Activated CD4-positive, alpha-beta T cell treated with anti-CD3 and anti-CD28 coated beads for 24 hours (primary cell): Measurements from ENCODE around the gene PLP2.

Experiments used
- DNase-seq, 2 donors: peaks; one replicate each; pipeline ENCODE4 v3.0.0-alpha.2; 2020; ENCODE audit warnings: low read depth in 2 of 2

Gene PLP2

DNA sequence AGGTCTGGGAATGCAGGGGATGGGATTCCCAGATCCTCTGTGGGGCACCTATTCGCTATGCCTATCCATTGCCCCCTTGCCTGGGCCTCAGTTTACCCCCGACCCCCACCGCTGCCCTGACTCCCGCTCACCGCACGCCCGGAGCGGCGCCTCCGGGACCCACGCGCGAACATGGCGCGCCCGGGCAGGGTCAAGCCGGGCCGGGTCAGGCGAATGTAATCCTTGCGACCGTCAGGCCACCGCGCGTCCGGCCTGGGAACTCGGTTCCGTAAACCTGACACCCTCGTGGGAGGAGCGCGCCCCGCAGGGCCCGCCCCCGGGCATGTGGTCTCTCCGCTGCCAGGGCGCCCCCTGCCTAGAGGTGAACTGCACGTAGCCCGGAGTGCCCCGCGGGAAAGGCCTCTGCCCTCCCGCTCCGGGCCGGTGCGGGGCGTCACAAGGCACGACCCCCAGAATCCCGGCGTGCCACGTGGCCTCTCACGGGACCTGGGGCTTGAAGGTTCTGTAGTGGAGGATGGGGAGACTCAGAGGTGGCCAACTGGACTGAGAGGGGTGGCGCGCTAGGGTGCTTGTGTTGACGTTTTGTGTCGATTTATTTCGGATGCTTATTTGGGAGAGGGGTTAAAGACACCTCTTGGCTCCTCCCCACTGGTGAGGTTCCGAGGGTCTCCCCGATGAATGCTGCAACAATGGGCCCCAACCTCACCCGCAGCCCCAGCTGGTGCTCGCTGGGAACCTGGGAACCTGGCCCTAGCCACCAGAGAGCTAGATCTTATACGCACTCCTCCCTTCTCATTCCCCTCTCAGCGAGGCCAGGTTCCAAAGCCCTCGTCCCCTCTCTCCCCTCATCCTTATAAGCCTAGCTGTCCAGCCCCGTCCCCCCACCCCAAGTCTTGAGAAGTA lies 14.7 kb downstream of the PLP2 start, which contains the start of gene PRICKLE3:
PRICKLE3 (minus strand) TSS at position 249 of the 903 bp plus-strand sequence; CDS start at position 173, 76 bp downstream.
- peak; percentile 47 to 60 for DNase-seq

DNA sequence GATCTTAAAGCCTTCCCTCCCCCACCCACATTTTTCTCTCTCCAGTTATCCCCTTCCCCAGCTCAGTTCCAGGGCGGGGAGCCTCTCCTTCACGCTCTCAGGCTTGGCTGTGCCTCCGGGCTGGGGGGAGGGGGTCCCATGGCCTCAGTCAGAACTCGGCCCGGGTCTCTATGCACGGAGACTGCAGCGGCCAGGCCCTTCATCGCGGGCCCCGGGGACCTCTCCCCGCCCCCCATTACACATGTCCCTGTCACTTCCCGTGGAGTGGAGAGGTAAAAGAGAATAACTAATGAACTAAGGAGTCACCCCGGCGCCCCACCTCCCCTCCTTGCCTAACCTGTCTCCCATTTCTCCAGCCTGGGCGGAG lies 15.3 kb downstream of the PLP2 start:
- DNase-seq, result no peak

DNA sequence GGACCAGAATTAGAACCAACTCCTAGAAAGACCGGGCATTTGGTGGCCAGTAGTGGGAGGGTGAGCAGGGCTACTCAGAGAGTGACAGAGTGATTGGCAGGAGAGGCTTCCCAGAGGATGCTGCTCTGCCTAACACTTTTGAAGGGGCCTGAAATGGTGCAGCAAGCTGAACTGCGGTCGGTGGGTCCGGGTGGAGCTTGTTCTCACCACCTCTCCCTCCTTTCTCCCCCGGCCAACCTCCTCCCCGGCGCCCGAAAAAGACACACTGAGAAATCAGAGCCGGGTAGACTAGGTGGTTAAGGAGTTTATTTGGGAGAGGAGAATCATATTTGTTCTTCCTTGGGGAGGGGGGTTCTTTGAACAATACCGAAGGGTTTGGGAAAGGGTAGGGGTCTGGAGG lies 15.8 kb downstream of the PLP2 start:
- no peak for DNase-seq

DNA sequence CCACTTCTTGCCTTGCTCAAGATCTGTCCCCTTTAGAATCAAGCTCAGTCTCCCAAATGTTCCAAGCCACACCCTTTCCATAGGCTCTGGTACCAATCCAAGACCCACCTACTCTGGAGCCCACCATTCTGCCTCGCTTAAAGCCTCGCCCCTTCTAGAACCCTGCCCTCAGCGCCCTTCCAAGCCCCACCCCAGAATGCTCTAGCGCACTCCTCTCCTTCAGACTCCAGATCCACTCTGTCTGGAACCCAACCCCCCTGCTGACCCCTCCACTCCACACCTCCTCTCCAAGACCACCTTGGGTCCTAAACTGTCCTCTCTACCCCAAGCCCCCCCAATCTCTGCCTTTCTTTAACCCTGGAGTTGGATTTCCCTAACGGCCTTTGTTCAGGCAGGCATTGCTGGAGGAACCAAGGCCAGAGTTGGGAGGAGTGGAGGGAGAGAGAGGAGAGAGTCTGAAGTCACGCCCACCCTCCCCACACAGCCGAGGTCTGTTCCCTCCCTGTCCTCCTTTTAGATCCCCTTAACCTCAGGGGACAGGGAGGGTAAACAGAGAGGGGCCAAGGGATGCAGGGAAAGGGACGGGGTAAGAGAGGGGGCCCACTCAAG lies 16.9 kb downstream of the PLP2 start:
- DNase-seq, result no peak

DNA sequence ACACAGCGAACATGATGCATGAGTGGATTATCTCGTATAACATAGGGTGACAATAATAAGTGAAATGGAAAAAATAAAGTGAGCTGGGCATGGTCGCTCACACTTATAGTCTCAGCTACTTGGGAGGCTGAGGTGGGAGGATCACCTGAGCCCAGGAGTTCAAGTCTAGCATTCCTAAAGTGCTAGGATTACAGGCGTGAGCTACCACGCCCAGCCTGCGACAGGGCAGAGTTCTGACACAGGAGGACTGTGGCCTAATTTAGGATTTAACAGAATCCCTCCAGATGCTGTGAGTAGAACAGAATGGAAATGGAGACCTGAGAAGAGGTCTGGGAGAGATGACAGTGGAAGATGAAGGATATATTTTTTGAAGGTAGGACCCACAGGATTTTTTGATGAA lies 17.9 kb downstream of the PLP2 start:
- DNase-seq, result no peak

DNA sequence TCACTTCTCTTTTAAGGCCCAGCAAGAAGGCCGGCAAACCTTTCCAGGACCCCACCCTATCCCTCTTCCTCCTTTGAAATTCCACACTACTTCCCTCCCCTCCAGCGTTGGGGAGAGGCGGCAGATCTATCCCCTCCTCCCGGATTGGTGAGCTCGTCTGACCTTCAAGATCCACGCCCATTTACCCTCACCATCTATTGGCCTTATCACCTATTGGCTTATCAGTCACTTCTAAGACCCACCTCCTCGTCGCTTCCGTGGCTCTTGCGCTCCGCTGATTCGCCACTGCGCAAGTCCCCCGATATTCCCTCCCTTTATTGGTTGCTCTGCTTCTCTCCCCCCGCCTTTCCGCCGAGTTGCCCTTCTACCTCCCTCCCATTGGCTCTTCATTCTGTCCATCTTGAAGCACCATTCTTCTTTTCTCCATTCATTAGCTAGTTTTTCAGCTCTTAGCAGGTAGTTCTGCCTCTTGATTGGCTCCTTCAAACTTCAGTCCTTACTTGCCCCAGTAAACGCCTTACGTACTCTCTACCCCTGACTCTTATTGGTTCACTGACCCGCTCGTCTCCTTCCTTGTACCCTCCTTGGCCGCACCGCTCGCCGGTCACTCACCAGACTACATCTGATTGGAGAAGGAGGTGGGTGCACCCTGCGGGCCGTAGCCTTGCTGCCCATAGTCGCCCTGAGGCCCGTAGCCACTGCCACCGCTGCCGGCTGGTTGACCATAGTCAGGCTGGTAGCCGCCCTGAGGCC lies 19.3 kb downstream of the PLP2 start:
- DNase-seq, result peak; percentile 54 to 73

DNA sequence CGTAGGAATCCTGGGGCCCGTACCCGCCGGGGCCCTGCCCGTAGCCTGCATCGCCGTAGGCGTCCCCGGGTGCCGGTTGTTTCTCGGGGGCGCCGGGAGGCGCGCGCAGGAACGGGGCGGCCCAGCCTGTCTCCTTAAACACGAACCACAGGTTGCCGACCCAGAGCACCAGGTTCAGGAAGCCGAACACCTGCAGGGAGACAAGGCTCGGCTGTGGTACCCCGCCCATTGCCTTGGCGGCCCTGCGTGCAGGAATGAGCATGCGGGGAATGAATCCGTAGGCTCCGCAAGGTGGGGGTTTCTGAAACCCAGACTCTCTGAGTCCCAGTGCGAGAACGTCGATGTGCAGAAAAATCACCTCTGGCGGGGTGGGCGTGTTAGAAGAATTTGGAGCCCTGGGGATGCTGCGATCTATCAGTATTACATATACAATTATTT lies 19.9 kb downstream of the PLP2 start:
- DNase-seq, result no peak

DNA sequence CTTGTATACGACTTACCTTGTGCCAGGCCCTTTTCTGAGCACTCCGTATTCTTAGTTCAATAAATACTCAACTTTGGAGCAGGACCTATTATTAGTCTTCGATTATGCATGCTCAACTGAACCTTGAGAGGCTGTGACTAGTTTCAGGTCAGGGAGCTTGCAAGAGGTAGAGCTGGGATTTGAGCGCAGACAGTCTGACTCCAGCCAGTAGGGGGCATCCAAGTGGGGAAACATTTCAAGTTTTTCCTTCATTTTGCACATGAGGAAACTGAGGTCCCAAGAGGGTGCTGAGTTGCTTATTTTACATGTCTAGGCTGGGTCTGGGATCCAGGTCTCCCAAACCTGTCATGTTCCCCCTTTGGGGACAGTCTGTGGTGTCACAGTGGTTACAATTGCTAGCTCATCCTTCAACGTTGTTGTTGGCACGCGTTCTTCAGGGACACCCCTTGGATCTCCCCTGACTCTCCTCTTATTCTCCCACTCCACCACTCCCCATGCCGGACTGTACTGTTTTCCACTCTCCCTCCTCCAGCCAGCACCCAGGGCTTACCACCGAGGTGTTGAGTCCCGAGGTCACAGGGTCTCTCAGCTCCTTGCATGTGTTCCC lies 21.1 kb downstream of the PLP2 start:
- no peak for DNase-seq

DNA sequence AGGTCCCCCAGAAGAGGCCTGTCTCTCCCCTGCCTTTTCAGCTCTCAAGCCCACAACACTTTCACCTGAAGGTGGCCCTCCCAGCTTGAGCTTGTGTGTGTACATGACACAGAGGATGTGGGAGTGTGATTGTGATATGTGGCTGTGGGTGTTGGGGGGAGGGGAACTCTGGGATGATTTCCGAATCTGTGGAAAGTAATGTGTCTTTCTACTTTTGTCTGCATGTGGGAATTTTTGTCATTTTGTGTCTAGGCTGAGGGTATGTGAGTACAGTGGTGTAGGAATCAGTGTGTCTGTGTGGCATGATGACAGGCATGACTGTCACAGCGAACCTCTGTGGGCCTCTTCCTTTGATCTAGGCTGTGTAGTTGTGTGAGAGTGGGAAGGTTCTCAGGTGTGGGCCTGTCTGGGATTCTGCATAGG lies 21.9 kb downstream of the PLP2 start:
- no peak for DNase-seq

DNA sequence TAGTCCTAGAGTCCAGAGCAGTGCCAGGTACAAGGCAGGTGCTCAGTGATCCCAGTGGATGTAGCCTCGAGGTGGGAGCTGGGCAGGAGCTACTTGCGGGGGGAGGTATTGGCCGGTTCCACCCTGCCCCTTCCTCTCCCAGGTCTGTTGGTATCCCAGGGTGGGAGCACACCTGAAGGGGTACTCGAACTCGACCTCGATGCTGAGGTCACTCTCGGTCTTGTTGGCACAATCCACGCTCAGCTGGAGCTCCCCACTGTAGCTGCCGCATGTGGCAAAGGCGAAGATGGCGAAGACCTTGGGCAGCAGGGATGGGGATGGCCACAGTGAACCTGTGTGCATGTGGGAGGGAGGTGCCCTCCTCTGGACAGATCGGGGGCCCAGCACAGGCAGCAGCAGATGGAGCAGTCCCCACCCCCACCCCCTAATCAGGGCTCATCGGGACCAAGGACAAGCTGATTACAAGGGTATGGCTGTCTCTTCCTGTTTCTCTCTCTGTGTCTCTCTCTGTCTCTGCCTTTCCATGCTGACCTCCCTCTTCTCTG lies 25.9 kb downstream of the PLP2 start:
- no peak for DNase-seq

DNA sequence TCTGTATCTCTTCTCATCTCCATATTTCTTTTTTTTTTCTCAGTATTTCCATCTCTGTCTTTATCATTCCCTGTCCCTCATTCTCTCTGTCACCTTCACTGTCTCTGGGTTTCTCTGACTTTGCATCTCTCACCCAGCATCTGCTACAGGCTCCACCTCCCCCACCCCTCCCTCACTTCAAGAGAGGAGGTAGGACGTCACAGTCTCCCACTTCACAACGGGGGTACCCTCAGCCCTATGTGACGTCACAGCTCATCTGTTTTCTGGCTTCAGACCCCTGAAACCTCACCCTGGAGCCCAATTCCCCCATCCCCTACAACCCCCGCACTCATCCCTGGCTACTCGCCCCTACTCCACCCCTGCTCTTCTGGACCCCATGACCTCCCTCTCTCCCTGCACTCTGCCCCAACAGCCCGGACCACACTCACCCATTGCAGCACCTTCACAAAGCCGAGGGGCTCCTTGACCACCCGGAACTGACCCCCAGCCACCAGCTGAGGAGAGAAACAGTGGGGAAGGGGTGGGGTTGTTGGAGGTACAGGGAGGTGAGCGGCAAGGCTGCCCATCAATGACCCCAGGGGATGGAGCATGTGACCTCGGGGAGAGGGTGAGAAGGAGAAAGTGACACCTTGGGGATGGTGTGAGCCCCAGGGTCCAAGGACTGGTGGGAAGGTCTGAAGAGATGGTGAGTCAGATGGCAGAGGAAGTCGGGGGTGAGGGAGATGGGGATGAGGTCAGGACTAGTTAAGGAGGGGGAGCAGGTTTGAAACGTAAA lies 27.0 kb downstream of the PLP2 start:
- no peak for DNase-seq

DNA sequence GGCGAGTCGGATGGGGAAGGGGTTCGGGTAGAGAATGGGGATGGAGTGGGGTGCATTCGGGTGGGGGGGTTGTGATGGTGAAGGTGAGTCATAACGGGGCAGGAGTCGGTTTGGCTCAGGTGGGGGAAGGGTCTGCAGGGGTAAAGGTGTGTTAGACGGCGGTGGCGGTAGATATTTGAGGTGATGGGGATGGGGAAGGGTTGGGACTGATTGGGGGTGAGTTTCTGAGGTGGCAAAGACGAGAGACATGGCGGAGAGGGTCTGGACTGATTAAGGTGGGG lies 27.6 kb downstream of the PLP2 start:
- no peak for DNase-seq

DNA sequence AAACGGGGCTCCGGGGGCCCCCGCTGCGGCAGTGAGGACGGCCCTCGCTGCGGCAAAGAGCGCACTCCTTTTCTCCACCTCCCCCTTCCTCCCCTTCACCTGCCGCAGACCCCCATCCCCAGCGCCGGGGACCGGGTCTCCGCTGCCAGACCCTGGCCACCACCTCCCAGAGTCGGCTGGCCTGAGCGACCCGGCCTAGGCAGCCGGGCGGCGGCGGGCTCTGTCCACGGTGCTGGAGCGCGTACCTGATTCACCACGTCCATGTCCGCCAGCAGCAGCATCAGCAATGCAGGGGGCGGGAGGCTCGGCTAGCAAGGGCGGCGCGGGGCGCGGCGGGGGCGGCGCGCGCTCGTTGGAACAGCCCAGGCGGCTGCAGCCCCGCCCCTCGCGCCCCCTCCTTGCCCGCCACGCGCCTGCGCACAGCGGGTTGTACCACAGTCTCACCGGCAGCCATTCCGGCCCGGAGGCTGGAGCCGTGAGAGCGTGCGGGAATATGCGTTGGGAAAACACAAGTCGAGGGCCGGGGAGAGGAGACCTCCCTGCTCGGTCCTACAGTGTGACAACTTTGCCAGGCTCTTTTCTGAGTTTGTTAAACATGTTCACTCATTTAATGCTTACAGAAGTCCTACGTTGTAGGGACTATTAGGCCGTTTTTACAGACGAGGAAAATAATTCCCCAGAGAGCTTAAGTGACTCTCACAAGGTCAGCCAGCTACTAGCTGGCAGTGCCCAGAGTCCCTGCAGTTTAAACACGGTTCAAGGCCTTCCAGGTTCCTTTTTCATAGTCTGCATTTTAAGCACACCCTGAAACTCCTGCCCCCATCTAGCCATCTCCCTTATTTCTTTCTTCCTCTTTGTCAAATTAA lies 28.4 kb downstream of the PLP2 start, which contains the start of gene SYP:
SYP (minus strand) TSS at position 288 of the 866 bp plus-strand sequence; CDS start at position 281, 7 bp downstream.
- peak; percentile 76 to 79 for DNase-seq

DNA sequence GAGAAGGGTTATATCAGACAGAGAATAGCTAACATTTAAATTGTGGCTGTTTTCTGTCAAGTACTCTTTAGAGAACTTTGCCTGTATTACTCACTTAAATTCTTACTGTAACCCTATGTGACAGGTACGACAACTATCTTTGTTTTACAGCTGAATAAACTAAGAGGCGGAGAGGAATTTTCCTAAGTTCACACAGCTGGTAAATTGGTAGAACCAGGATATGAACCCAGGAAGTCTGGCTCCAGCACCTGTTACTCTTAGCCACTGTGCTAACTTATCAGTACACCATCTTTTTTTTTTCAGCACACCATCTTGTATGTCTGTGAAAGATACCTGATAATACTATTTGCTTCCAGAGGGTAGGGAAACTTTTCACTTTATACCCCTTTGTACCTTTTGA lies 30.3 kb downstream of the PLP2 start:
- no peak for DNase-seq

DNA sequence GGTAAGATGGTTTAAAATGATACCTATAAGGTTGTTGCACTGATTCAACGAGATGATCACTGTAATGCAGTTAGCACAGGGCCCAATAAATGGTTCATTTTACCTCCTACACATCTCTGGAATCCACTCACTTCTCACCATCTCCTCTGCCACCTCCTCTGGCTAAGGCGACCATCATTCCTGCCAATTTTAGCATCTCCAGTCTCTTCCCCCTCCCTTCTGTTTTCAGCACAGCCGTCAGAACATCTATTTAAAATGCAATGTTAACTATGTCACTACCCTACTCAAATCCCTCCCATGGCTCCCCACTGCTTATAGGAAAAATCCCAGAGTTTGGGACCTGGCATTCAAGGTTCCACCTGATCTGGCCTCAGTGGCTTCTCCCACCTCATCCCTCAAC lies 31.8 kb downstream of the PLP2 start:
- no peak for DNase-seq

DNA sequence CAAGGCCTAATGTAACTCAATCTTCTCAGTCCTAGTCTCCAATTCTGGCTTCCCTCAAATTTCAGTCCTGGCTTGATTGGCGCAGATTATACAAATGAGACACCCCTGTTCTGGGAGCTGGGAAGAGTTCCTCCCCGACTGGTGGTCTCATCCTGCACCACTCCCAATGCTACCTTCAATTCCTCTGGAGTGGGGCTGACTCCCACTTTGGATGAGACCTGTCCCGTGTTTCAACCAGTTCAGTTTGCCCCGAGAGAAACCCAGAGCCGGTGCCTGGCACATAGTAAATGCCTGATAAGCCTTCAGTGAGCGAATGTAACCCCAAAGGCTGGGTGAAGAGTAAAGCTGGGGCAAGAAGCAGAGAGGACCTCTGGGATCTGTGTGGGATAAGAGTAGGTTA lies 32.3 kb downstream of the PLP2 start:
- DNase-seq, result no peak

DNA sequence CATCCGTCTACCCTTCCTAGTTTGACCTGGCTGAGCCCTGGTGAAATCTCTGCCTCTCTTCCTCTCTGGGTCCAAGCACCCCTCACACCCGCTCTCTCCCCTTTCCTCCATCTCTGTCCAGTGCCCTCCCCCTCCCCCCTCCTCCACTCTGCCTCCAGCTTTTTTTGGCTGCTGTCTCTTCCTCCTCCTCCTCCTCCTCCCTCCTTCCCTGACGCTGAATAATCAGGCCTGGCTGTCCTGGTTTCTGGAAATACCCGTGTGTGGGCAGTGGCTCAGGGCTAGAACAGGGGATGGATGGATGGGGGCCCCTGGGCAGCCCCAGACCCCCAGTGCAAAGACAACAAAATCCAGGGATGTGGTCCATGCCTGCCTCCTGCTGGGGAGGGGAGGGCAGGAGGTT lies 33.0 kb downstream of the PLP2 start:
- no peak for DNase-seq

DNA sequence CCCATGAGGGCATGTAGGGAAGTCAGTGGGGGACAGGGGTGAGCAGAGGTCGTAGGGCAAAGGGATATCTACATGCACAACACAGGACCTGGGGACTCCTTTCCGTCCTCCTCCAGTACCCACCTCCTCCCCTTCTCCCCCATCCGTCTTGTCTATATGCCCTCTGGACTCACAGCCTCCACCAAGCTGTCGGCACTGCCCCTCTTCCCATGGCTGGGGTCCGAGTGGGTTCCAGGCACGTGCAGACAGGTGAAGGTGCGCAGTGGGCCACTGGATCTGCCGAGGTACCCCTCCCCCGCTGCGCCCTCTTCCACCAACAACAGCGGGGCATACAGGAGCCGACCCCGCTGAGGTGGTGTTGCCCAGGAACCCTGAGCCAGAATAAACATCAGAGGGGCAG lies 33.7 kb downstream of the PLP2 start:
- no peak for DNase-seq

DNA sequence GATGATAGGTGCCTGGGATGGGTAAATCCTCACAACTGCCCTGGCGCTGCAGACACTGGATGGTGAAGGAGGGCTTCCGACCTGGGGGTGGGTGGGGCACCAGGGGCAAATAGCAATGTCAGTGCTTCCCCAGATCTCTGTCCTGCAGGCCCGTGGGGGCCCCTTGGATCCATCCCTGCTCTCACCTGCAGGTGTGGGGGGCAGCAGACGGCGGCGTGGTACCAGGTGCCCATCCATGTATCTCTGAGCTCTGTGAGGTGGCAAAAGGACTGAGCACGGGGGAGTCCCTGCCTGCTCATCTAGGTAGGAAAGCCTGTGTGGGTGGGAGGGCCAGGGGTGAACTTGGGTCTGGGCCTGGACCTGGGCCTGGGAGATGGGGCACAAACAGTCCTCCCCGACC lies 34.8 kb downstream of the PLP2 start:
- no peak for DNase-seq

DNA sequence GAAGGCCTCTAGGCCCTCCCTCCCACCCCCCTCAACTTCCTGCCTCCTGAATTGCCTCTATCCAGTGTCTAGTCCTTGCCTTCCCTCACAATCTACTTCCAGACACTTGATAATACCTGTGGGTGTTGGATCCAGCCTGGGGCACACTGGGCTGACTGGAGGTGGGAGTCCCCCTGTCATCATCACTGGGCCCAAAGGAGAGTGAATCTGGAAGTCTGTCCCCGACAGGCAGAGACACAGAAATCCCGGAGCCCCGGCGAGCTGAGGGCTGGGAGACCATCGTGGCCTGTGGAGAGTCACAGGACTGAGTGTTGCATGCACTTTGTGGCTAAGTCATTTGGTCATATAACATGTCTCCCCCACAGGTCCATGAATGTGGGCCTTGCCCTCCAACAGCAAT lies 36.7 kb downstream of the PLP2 start:
- no peak for DNase-seq
